ENCODE measurements around the gene F2R. TPM values are rescaled to one million over a fixed set of nuclear protein-coding genes. Genes with fewer than 3 reads are reported as not detected.

The F2R gene
- total RNA-seq, 2 experiments from 2014 or later = 0.42 to 0.43 TPM

DNA sequence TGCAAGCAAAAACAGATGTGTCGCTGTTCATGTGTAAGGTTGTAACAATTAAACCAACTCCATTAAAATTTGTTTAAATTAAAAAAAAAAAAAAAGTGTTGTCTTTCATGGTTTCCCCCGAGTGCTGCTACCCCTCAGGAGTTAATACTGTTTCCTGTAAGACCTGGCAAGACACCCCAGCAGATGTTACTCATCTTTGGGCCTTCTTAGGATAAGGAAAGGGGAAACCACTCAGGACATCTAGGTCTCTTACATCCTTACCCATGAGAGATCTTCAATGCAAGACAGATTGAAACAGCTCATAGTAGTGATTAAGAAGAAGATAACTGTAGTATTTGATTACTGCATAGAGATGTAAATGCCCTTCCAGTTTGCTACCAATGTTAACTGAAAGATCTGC lies 33.5 kb upstream of the F2R start:
- peaks cover 40% of the 10 kb centered on the region for H3K36me3 Mint-ChIP-seq (ENCODE audit: low read depth)

DNA sequence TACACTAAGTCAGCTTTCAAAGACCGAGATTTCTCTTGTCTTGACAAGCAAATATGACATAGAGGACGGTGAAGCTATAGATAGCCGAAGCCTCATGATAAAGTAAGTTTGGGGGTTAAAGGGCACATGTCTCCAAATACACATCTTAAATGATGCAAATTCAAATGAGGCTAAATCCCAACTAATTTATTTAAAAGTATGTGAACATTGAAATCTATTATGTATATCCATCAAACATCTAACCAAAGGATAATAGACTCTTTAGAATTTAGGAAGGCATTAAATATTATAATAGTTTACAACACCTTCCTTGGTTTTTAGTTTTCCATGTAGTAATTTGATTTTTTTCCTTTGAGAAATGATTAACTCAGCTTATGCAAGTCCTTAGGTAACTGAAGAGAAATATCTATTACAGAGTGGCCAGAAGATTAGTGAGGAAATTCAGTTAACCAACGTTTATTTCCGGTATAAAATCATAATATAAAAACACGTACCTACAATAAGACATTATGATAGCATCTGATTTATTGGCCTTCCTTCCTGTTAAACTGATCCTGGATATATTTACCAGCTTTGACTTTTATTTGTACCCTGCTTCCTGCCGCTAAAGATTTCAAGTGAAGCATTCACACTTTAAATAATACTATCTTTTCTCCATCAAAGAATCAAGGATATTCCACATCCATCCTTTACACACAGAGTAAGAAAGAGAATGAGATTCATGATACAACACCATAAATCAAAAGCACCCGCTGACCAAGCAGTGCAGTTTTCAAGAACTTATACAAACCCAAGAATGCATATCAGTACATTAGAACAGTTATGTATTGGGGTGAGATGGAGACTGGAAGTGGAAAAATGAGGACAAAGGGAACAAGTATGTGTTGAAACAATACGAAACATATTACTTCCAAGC lies 31.9 kb upstream of the F2R start:
- no peaks in the 10 kb centered on the region for H3K4me1 Mint-ChIP-seq (ENCODE audit: low read depth)
- no peaks in the 10 kb centered on the region for H3K27me3 Mint-ChIP-seq (ENCODE audit: low read depth)
- intact Hi-C loops (cut with micrococcal nuclease) = no loop called here
- peaks cover 46% of the 10 kb centered on the region for H3K36me3 Mint-ChIP-seq (ENCODE audit: low read depth)
- no peak overlapping the region for H3K4me3 Mint-ChIP-seq
- no peak overlapping the region for H3K27ac Mint-ChIP-seq
- no peak for DNase-seq
- H3K9me3 Mint-ChIP-seq = no peaks in the 10 kb centered on the region
- CTCF ChIA-PET = interaction anchor here (2.8 kb wide), 1 partner anchor 91 kb away, joined by 9 read pairs; no protein-coding TSS in a partner anchor

More for the DNA sequence above, 33.5 kb upstream of the F2R start:
- H3K4me3 Mint-ChIP-seq = no peak overlapping the region
- no peaks in the 10 kb centered on the region for H3K27me3 Mint-ChIP-seq (ENCODE audit: low read depth)
- no peaks in the 10 kb centered on the region for H3K9me3 Mint-ChIP-seq
- CTCF ChIA-PET = interaction anchor here (0.8 to 2.8 kb wide), 2 partner anchors 10 to 92 kb away, joined by 3 to 9 read pairs; no protein-coding TSS in a partner anchor
- intact Hi-C loops (cut with micrococcal nuclease) = no loop called here
- H3K4me1 Mint-ChIP-seq (ENCODE audit: low read depth) = no peaks in the 10 kb centered on the region
- DNase-seq = no peak
- no peak overlapping the region for H3K27ac Mint-ChIP-seq

DNA sequence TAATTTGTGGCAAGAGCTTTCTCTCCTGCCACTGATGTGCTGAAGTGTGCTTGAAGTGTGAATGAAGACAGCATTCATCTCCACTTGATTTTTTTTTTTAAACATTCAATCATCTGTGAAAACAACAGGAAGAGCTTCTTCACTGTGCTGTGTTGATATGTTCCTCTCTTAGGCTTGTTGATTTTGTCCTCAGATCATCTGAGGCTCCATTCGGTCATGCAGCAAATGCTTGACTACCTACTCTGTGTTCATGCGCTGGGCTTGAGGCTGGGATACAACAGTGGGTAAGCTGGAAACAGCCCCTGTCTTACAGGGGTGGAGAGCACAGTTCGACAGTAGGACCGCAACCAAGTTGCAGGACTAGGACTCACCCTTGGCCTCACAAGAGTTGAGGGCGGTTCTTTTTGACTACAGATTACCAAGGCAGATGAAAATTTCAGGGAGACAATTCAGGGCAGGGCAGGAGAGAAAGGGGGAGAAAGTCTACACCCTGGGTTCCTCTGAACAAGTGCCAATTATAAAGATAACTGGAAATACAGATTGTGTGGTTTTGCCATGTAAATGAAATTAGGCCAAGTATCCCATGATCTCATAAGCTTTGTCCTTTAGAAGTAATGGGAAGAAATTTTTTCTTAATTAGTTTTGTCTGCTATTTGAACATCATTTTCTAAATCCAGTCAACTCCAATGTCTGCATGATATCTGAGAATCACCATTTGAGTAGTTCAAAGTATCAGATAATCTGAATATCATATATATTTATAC lies 31.0 kb upstream of the F2R start:
- DNase-seq = no peak
- no peaks in the 10 kb centered on the region for H3K4me1 Mint-ChIP-seq (ENCODE audit: low read depth)
- H3K27ac Mint-ChIP-seq = no peak overlapping the region
- H3K27me3 Mint-ChIP-seq (ENCODE audit: low read depth) = no peaks in the 10 kb centered on the region
- no peaks in the 10 kb centered on the region for H3K9me3 Mint-ChIP-seq
- peaks cover 44% of the 10 kb centered on the region for H3K36me3 Mint-ChIP-seq (ENCODE audit: low read depth)
- intact Hi-C loops (cut with micrococcal nuclease) = no loop called here
- CTCF ChIA-PET = interaction anchor here (2.8 kb wide), 1 partner anchor 90 kb away, joined by 9 read pairs; no protein-coding TSS in a partner anchor
- H3K4me3 Mint-ChIP-seq = no peak overlapping the region

DNA sequence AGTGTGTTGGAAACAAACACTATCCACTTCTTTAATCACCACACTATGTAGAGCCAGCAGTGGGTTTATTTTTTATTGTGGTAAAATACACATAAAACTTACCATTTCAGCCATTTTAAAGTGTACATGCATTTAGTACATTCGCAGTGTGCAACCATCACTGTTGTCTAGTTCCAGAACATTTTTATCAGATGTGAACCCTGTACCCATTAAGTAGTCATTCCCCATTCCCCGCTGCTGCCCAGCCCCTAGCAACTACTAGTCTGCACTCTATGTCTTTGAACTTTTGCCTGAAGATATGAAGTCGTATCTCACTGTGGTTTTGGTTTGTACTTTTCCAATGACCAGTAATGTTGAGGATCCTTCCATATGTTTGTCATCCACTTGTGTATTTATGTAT lies 30.2 kb upstream of the F2R start:
- intact Hi-C loops (cut with micrococcal nuclease) = no loop called here
- H3K36me3 Mint-ChIP-seq (ENCODE audit: low read depth) = peaks cover 43% of the 10 kb centered on the region
- DNase-seq = no peak
- no peak overlapping the region for H3K27ac Mint-ChIP-seq
- H3K4me1 Mint-ChIP-seq (ENCODE audit: low read depth) = peaks cover under 1% of the 10 kb centered on the region
- H3K4me3 Mint-ChIP-seq = no peak overlapping the region
- CTCF ChIA-PET = no interaction called here
- no peaks in the 10 kb centered on the region for H3K27me3 Mint-ChIP-seq (ENCODE audit: low read depth)
- no peaks in the 10 kb centered on the region for H3K9me3 Mint-ChIP-seq

DNA sequence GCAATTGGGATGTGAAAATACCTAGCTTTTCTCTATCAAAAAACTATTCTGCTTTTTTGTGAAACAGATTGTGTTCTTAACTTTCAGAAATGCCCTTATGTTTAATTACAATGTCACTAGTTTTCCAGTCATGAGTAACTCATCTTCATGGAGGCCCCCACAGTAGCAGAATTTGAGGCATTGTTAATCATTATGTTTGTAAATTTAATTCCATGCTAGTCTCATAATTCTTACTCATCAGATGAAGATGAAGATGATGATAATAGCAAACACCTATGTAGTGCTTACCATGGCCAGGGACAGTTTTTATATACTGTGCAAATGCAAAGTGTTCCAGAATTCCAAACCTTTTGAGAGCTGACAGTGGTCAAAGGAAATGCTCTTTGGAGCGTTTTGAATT lies 27.7 kb upstream of the F2R start:
- CTCF ChIA-PET = interaction anchor here (2.3 kb wide), 1 partner anchor 86 kb away, joined by 7 read pairs; no protein-coding TSS in a partner anchor
- H3K27me3 Mint-ChIP-seq (ENCODE audit: low read depth) = no peaks in the 10 kb centered on the region
- peaks cover 15% of the 10 kb centered on the region for H3K4me1 Mint-ChIP-seq (ENCODE audit: low read depth)
- no peak overlapping the region for H3K4me3 Mint-ChIP-seq
- no peak for DNase-seq
- H3K36me3 Mint-ChIP-seq (ENCODE audit: low read depth) = peaks cover 48% of the 10 kb centered on the region
- no peaks in the 10 kb centered on the region for H3K9me3 Mint-ChIP-seq
- intact Hi-C loops (cut with micrococcal nuclease) = no loop called here
- H3K27ac Mint-ChIP-seq = no peak overlapping the region

DNA sequence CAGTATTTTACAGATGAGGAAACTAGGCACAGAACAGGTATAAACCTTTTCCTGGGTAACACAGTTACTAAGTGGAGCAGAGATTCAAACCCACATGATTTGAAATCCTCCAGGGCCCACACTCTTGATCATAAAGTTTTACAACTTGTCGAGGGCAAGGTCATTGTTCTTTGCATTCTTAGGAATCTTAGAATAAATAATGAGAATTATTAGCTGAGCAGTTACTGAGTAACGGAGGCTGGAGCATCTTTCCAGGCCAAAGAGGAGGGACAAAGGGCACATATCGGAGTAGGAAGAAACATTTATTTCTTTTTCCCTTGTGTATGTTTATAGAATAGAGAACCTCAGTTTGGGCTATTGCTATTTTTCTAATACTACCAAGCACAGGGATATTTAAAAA lies 27.1 kb upstream of the F2R start:
- H3K27ac Mint-ChIP-seq = no peak overlapping the region
- no peak overlapping the region for H3K4me3 Mint-ChIP-seq
- no peaks in the 10 kb centered on the region for H3K27me3 Mint-ChIP-seq (ENCODE audit: low read depth)
- intact Hi-C loops (cut with micrococcal nuclease) = no loop called here
- peaks cover 47% of the 10 kb centered on the region for H3K36me3 Mint-ChIP-seq (ENCODE audit: low read depth)
- no peaks in the 10 kb centered on the region for H3K9me3 Mint-ChIP-seq
- CTCF ChIA-PET = interaction anchor here (2.3 kb wide), 1 partner anchor 86 kb away, joined by 7 read pairs; no protein-coding TSS in a partner anchor
- no peak for DNase-seq
- H3K4me1 Mint-ChIP-seq (ENCODE audit: low read depth) = peaks cover 15% of the 10 kb centered on the region

DNA sequence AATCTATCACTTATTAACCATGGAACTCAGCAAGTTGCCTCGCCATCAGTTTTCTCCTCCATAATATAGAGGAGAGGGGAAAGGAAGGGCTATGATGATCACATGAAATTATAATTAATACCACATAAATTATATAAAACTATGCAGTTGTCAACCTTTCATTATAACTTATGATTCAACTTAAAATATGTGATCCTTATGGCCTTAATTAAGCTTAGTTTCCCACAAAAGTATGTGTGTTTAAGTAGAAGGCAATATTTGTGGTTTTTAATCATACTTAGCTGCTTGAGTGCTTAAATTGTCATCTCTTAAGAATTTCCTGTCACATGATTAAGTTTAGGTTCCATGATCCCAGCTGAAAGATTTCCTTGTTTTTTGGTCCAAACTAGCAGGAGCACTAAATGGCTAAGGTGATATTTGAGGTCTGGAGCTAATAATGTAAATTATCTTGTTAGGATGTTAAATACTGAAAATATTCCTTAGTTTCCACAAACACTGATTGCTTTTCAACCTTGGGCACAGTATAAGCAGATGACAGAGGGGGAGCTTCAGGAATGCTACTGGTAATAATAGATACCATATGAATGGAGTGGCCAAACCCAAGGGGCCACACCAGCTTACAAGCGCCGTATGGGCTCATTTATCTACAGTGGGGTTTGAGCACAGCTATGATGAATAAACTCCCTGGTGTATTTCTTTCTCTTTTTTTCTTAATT lies 26.4 kb upstream of the F2R start:
- H3K27me3 Mint-ChIP-seq (ENCODE audit: low read depth) = no peaks in the 10 kb centered on the region
- no peak for DNase-seq
- CTCF ChIA-PET = interaction anchor here (0.8 to 2.3 kb wide), 2 partner anchors 16 to 85 kb away, joined by 3 to 7 read pairs; no protein-coding TSS in a partner anchor
- no peak overlapping the region for H3K27ac Mint-ChIP-seq
- H3K9me3 Mint-ChIP-seq = no peaks in the 10 kb centered on the region
- intact Hi-C loops (cut with micrococcal nuclease) = loop anchor here (5.0 kb wide), 2 partner anchors 287 to 1122 kb away; partner anchors contain the start of gene IQGAP2
- H3K4me1 Mint-ChIP-seq (ENCODE audit: low read depth) = peaks cover 15% of the 10 kb centered on the region
- H3K4me3 Mint-ChIP-seq = no peak overlapping the region
- peaks cover 43% of the 10 kb centered on the region for H3K36me3 Mint-ChIP-seq (ENCODE audit: low read depth)

DNA sequence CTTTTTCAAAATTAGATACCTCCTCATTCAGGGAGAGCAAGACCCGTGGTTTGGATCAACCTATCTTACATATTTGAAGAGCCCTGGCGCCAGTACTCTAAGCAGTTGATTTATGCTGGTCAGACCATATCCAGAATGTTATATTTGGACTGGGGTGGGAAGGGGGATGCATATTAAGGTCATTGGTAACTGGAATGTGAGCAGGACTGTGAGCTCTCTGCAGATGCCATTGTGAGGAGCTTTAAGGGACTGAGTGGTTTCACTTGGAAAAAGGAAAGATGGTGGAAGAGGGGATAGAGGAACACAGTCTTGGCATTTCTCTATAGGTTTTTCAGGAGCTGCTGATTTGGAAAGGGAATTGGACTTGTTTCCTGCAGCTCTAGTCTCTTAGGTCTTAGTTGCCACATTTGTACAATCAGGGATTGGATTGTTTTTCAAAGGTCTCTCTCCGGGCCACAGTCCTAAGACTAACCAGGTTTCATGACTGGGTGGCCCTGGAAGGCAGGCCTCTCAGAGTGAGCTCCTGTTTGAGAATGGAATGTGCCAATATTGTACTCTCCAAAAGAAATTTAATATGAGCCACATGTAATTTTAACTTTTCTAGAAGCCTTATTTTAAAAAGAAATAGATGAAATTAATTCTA lies 25.8 kb upstream of the F2R start:
- H3K9me3 Mint-ChIP-seq = no peaks in the 10 kb centered on the region
- H3K4me3 Mint-ChIP-seq = no peak overlapping the region
- intact Hi-C loops (cut with micrococcal nuclease) = loop anchor here (5.0 kb wide), 2 partner anchors 288 to 1123 kb away; partner anchors contain the start of gene IQGAP2
- peaks cover 15% of the 10 kb centered on the region for H3K4me1 Mint-ChIP-seq (ENCODE audit: low read depth)
- no peak overlapping the region for H3K27ac Mint-ChIP-seq
- peaks cover 47% of the 10 kb centered on the region for H3K36me3 Mint-ChIP-seq (ENCODE audit: low read depth)
- CTCF ChIA-PET = interaction anchor here (0.8 to 2.3 kb wide), 2 partner anchors 15 to 84 kb away, joined by 3 to 7 read pairs; no protein-coding TSS in a partner anchor
- H3K27me3 Mint-ChIP-seq (ENCODE audit: low read depth) = no peaks in the 10 kb centered on the region
- DNase-seq = no peak

DNA sequence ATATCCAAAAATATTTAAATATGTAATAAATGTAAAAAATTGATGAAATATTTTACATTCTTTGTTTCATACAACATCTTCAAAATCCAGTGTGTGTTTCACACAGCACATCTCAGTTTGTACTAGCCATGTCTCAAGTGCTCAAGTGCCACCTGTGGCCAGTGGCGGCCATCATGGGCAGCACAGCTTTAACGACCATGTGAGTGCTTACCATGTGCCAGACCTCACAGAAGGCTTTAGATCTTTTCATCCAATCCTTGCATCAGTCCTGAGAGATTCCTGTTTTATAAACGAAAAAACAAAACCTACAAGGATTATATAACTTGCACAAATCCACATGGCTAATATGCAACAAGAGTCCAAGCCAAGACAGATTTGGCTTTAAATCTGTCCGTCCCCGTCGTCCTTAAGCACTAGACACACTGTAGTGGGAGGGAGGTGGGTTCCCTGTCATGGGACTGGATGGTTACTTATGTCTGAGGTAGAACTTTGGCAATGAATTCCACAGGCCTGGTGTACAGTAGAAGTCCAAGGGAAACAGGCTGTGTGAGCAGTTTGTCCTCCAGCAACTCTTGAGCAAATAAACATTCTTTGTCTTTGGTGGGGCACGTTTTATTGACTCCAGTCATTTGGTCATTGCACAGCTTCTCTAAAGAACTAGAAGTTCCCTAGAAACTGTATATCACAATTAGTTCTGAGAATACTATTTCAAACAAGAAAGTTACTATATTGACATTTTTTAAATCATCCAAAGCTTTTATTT lies 25.0 kb upstream of the F2R start:
- no peak for DNase-seq
- H3K36me3 Mint-ChIP-seq (ENCODE audit: low read depth) = peaks cover 45% of the 10 kb centered on the region
- no peak overlapping the region for H3K4me3 Mint-ChIP-seq
- intact Hi-C loops (cut with micrococcal nuclease) = loop anchor here (1.0 to 5.0 kb wide), 5 partner anchors 99 to 1124 kb away; partner anchors contain the start of gene IQGAP2
- H3K9me3 Mint-ChIP-seq = no peaks in the 10 kb centered on the region
- H3K27me3 Mint-ChIP-seq (ENCODE audit: low read depth) = no peaks in the 10 kb centered on the region
- CTCF ChIA-PET = interaction anchor here (1.3 kb wide), 2 partner anchors 84 to 148 kb away, joined by 3 to 6 read pairs; no protein-coding TSS in a partner anchor
- peaks cover 15% of the 10 kb centered on the region for H3K4me1 Mint-ChIP-seq (ENCODE audit: low read depth)
- H3K27ac Mint-ChIP-seq = no peak overlapping the region

DNA sequence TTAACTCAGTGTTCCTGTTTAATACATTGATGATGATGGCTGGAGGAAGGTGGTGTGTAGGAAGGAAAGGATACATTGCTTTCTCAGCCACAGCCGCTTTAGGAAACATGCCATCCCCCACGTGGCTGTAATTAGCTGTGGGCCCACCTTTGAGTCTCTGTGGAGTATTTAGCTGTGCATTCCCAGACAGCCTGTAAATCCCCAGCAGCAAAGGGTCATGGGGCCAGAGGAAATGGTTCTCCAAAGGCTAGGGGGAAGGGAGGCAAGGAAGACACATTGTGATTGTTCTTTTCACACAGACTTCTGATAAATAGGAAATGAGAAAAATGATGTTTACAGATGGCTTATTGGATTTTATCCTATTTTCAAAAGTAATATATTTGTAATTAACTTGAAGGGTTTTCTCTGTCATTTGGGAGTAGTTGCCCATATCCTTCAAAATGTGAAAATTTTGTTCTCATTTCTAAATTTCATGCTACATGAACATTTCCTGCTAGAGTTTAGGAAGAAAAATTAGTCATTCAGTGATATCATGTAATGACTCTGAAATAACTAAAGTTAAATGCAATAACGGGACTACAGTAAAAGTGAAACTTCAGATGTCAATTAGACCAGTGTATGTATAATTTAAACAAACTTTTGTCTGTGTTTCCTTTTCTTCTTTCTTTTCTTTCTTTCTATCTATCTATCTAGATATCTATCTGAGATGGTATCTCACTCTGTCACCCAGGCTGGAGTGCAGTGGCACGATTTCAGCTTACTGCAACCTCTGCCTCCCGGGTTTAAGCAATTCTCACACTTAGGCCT lies 24.3 kb upstream of the F2R start:
- H3K36me3 Mint-ChIP-seq (ENCODE audit: low read depth) = peaks cover 47% of the 10 kb centered on the region
- peak overlapping the region; percentile 36 for H3K27ac Mint-ChIP-seq
- intact Hi-C loops (cut with micrococcal nuclease) = loop anchor here (1.0 to 5.0 kb wide), 8 partner anchors 19 to 1124 kb away; partner anchors contain the start of gene IQGAP2
- DNase-seq = no peak
- H3K9me3 Mint-ChIP-seq = no peaks in the 10 kb centered on the region
- no peaks in the 10 kb centered on the region for H3K27me3 Mint-ChIP-seq (ENCODE audit: low read depth)
- H3K4me3 Mint-ChIP-seq = no peak overlapping the region
- CTCF ChIA-PET = interaction anchor here (1.2 to 1.3 kb wide), 3 partner anchors 83 to 149 kb away, joined by 3 to 6 read pairs (median 4); no protein-coding TSS in a partner anchor
- H3K4me1 Mint-ChIP-seq (ENCODE audit: low read depth) = peaks cover 15% of the 10 kb centered on the region

Data from activated naive CD4-positive, alpha-beta T cell treated with anti-CD3 and anti-CD28 coated beads for 36 hours (primary cell).